SKM-1 (cell line): ENCODE results near the gene SSTR3.
"Not testable (repeated sequence)": the region's sequence is repeated elsewhere in the genome, so short reads cannot be mapped to it uniquely, and the experiment has no call there.

ENCODE experiments used
- DNase-seq: peaks from one replicate; lab custom pipeline; 2025; ENCODE audit not compliant: unreplicated experiment; lab: John Stamatoyannopoulos, UW

Gene SSTR3

GRCh38 chr22:37212174-37212906, at the start of gene SSTR3:
Gene SSTR3, minus strand, starts transcription at chr22:37212477. Its CDS starts 4,674 bp downstream, at chr22:37207803.
- no peak for DNase-seq

GRCh38 chr22:37260901-37261336, 48.6 kb upstream of the SSTR3 start:
- DNase-seq: peak; percentile 37

GRCh38 chr22:37260155-37260795, 48.0 kb upstream of the SSTR3 start:
- DNase-seq: no peak

GRCh38 chr22:37259540-37260029, 47.3 kb upstream of the SSTR3 start:
- DNase-seq: no peak

GRCh38 chr22:37258753-37259401, 46.6 kb upstream of the SSTR3 start:
- no peak for DNase-seq

GRCh38 chr22:37258005-37258752, 45.9 kb upstream of the SSTR3 start:
- DNase-seq: no peak

- no peak for DNase-seq
Observed at GRCh38 chr22:37256075-37256726, 43.9 kb upstream of the SSTR3 start.

GRCh38 chr22:37255558-37256006, 43.3 kb upstream of the SSTR3 start:
- DNase-seq: no peak

- no peak for DNase-seq
Observed at GRCh38 chr22:37254867-37255233, 42.6 kb upstream of the SSTR3 start.

GRCh38 chr22:37254209-37254866, 42.1 kb upstream of the SSTR3 start:
- DNase-seq: no peak

- DNase-seq: no peak
Observed at GRCh38 chr22:37253126-37253660, 40.9 kb upstream of the SSTR3 start.

- not testable (repeated sequence) for DNase-seq
Observed at GRCh38 chr22:37251836-37252235, 39.6 kb upstream of the SSTR3 start.

- DNase-seq: no peak
Observed at GRCh38 chr22:37249986-37250385, 37.7 kb upstream of the SSTR3 start.

GRCh38 chr22:37248251-37248650, 36.0 kb upstream of the SSTR3 start:
- DNase-seq: no peak

GRCh38 chr22:37245740-37246139, 33.5 kb upstream of the SSTR3 start:
- DNase-seq: no peak

GRCh38 chr22:37244922-37245722, 32.8 kb upstream of the SSTR3 start:
- DNase-seq: peak; percentile 55

GRCh38 chr22:37244114-37244921, 32.0 kb upstream of the SSTR3 start, which contains the start of gene RAC2:
Gene RAC2, minus strand, starts transcription at chr22:37244269. Its CDS starts 121 bp downstream, at chr22:37244148.
- peak; percentile 95 for DNase-seq
